Activated naive CD8-positive, alpha-beta T cell treated with anti-CD3 and anti-CD28 coated beads, Interleukin-2, amount 10 ng/mL, durations not matched to agents 7 days and 5 days (primary cell): ENCODE data around the gene TMEM132D. TPM values are rescaled to one million over a fixed set of nuclear protein-coding genes. Genes with fewer than 3 reads are reported as not detected.

Source experiments
- ATAC-seq: fragments of 150-1000 bp; cut with Tn5 transposase; one replicate; pipeline ENCODE4 v1.10.0; 2021; ENCODE audit warnings: low read depth, moderate library complexity
- POLR2A ChIA-PET: fragments of 350-600 bp; sonication (Branson Sonifier 250); formaldehyde crosslinking; loops from one replicate; lab custom pipeline; 2021; ENCODE audit warnings: antibody characterized with exemption; lab: Charles Lee
- DNase-seq: peaks from one replicate; pipeline ENCODE4 v3.0.0; 2021
- H3K27ac Mint-ChIP-seq: one replicate; pipeline ENCODE4 v1.8.0; 2022; ENCODE audit warnings: mild to moderate bottlenecking, mixed read lengths
- H3K27me3 Mint-ChIP-seq: one replicate; pipeline ENCODE4 v1.8.0; 2022; ENCODE audit warnings: mild to moderate bottlenecking, moderate library complexity, mixed read lengths
- H3K36me3 Mint-ChIP-seq: one replicate; pipeline ENCODE4 v1.8.0; 2021; ENCODE audit warnings: mild to moderate bottlenecking, mixed read lengths
- H3K4me1 Mint-ChIP-seq: one replicate; pipeline ENCODE4 v1.8.0; 2021; ENCODE audit warnings: mixed read lengths
- H3K4me3 Mint-ChIP-seq: one replicate; pipeline ENCODE4 v1.8.0; 2022; ENCODE audit warnings: mild to moderate bottlenecking, moderate library complexity, mixed read lengths
- H3K9me3 Mint-ChIP-seq: one replicate; pipeline ENCODE4 v1.8.0; 2021; ENCODE audit warnings: mixed read lengths
- total RNA-seq, 2 experiments: library from RNA; stranded (reverse); gene quantifications; one replicate each; pipeline ENCODE4 v1.2.3, GENCODE V29; 2021

TMEM132D gene
- total RNA-seq, 2 experiments from 2014 or later: not detected

GRCh38 chr12:129592449-129592848 lies 311.4 kb downstream of the TMEM132D start:
- Mint-ChIP-seq H3K27me3 (no peaks in the 10 kb centered on the region), H3K27ac (no peak overlapping the region), H3K4me1 (no peaks in the 10 kb centered on the region), H3K36me3 (no peaks in the 10 kb centered on the region), H3K9me3 (peaks cover 8% of the 10 kb centered on the region), H3K4me3 (no peak overlapping the region)
- DNase-seq (no peak), ATAC-seq (no peak)
- POLR2A ChIA-PET: no interaction called here

GRCh38 chr12:129589503-129589902 lies 314.3 kb downstream of the TMEM132D start:
- Mint-ChIP-seq H3K27ac (no peak overlapping the region), H3K4me3 (no peak overlapping the region), H3K36me3 (no peaks in the 10 kb centered on the region), H3K9me3 (peaks cover 12% of the 10 kb centered on the region), H3K27me3 (no peaks in the 10 kb centered on the region), H3K4me1 (no peaks in the 10 kb centered on the region)
- ATAC-seq: no peak
- no peak for DNase-seq
- POLR2A ChIA-PET: no interaction called here

GRCh38 chr12:129588142-129588541 lies 315.7 kb downstream of the TMEM132D start:
- no peaks in the 10 kb centered on the region for H3K27me3 Mint-ChIP-seq
- no peaks in the 10 kb centered on the region for H3K4me1 Mint-ChIP-seq
- no peaks in the 10 kb centered on the region for H3K36me3 Mint-ChIP-seq
- H3K27ac Mint-ChIP-seq: no peak overlapping the region
- POLR2A ChIA-PET: no interaction called here
- ATAC-seq (no peak), DNase-seq (no peak)
- peaks cover 12% of the 10 kb centered on the region for H3K9me3 Mint-ChIP-seq
- no peak overlapping the region for H3K4me3 Mint-ChIP-seq

GRCh38 chr12:129585296-129585695 lies 318.5 kb downstream of the TMEM132D start:
- ATAC-seq: no peak
- H3K27me3 Mint-ChIP-seq: no peaks in the 10 kb centered on the region
- no peaks in the 10 kb centered on the region for H3K36me3 Mint-ChIP-seq
- no peaks in the 10 kb centered on the region for H3K4me1 Mint-ChIP-seq
- H3K27ac Mint-ChIP-seq: no peak overlapping the region
- no peak for DNase-seq
- POLR2A ChIA-PET: no interaction called here
- H3K9me3 Mint-ChIP-seq: peaks cover 14% of the 10 kb centered on the region
- no peak overlapping the region for H3K4me3 Mint-ChIP-seq

- Mint-ChIP-seq H3K9me3 (peaks cover 4% of the 10 kb centered on the region), H3K4me1 (no peaks in the 10 kb centered on the region), H3K27ac (no peak overlapping the region), H3K36me3 (no peaks in the 10 kb centered on the region), H3K27me3 (no peaks in the 10 kb centered on the region), H3K4me3 (no peak overlapping the region)
- POLR2A ChIA-PET: no interaction called here
- DNase-seq: no peak
- no peak for ATAC-seq
Observed at GRCh38 chr12:129579879-129580278, 323.9 kb downstream of the TMEM132D start.

- DNase-seq (no peak), ATAC-seq (no peak)
- Mint-ChIP-seq H3K4me3 (no peak overlapping the region), H3K27ac (no peak overlapping the region), H3K9me3 (no peaks in the 10 kb centered on the region), H3K27me3 (no peaks in the 10 kb centered on the region), H3K36me3 (no peaks in the 10 kb centered on the region), H3K4me1 (no peaks in the 10 kb centered on the region)
- POLR2A ChIA-PET: no interaction called here
Observed at GRCh38 chr12:129571901-129572494, 331.8 kb downstream of the TMEM132D start.

GRCh38 chr12:129570796-129571400 lies 332.9 kb downstream of the TMEM132D start:
- Mint-ChIP-seq H3K4me3 (no peak overlapping the region), H3K4me1 (no peaks in the 10 kb centered on the region), H3K36me3 (no peaks in the 10 kb centered on the region), H3K9me3 (no peaks in the 10 kb centered on the region), H3K27ac (no peak overlapping the region), H3K27me3 (no peaks in the 10 kb centered on the region)
- DNase-seq (no peak), ATAC-seq (no peak)
- POLR2A ChIA-PET: no interaction called here

- no peaks in the 10 kb centered on the region for H3K27me3 Mint-ChIP-seq
- POLR2A ChIA-PET: no interaction called here
- H3K36me3 Mint-ChIP-seq: no peaks in the 10 kb centered on the region
- ATAC-seq: no peak
- H3K27ac Mint-ChIP-seq: no peak overlapping the region
- no peak for DNase-seq
- H3K4me1 Mint-ChIP-seq: peaks cover 3% of the 10 kb centered on the region
- H3K4me3 Mint-ChIP-seq: no peak overlapping the region
- H3K9me3 Mint-ChIP-seq: peaks cover 3% of the 10 kb centered on the region
Observed at GRCh38 chr12:129566800-129567199, 337.0 kb downstream of the TMEM132D start.

GRCh38 chr12:129564768-129565167 lies 339.1 kb downstream of the TMEM132D start:
- no peak for DNase-seq
- Mint-ChIP-seq H3K4me1 (peaks cover 3% of the 10 kb centered on the region), H3K27me3 (no peaks in the 10 kb centered on the region)

GRCh38 chr12:129563266-129563665 lies 340.6 kb downstream of the TMEM132D start:
- Mint-ChIP-seq H3K9me3 (peaks cover 3% of the 10 kb centered on the region), H3K36me3 (no peaks in the 10 kb centered on the region), H3K27ac (no peak overlapping the region), H3K27me3 (no peaks in the 10 kb centered on the region), H3K4me1 (peaks cover 3% of the 10 kb centered on the region), H3K4me3 (no peak overlapping the region)
- POLR2A ChIA-PET: no interaction called here
- no peak for ATAC-seq
- DNase-seq: no peak

More at GRCh38 chr12:129564768-129565167, 339.1 kb downstream of the TMEM132D start:
- POLR2A ChIA-PET: no interaction called here
- no peak overlapping the region for H3K27ac Mint-ChIP-seq
- peaks cover 3% of the 10 kb centered on the region for H3K9me3 Mint-ChIP-seq
- no peak overlapping the region for H3K4me3 Mint-ChIP-seq
- no peak for ATAC-seq
- no peaks in the 10 kb centered on the region for H3K36me3 Mint-ChIP-seq

- Mint-ChIP-seq H3K9me3 (peaks cover 5% of the 10 kb centered on the region), H3K4me1 (peaks cover 3% of the 10 kb centered on the region), H3K27ac (no peak overlapping the region), H3K27me3 (no peaks in the 10 kb centered on the region), H3K4me3 (no peak overlapping the region), H3K36me3 (no peaks in the 10 kb centered on the region)
- DNase-seq (no peak), ATAC-seq (no peak)
- POLR2A ChIA-PET: no interaction called here
Observed at GRCh38 chr12:129561304-129561703, 342.5 kb downstream of the TMEM132D start.

GRCh38 chr12:129559776-129560175 lies 344.0 kb downstream of the TMEM132D start:
- POLR2A ChIA-PET: no interaction called here
- ATAC-seq (no peak), DNase-seq (no peak)
- Mint-ChIP-seq H3K9me3 (peaks cover 5% of the 10 kb centered on the region), H3K27ac (no peak overlapping the region), H3K27me3 (no peaks in the 10 kb centered on the region), H3K4me3 (no peak overlapping the region), H3K4me1 (peaks cover 2% of the 10 kb centered on the region), H3K36me3 (no peaks in the 10 kb centered on the region)

- POLR2A ChIA-PET: no interaction called here
- DNase-seq (no peak), ATAC-seq (no peak)
- Mint-ChIP-seq H3K9me3 (peaks cover 4% of the 10 kb centered on the region), H3K27ac (no peak overlapping the region), H3K27me3 (no peaks in the 10 kb centered on the region), H3K36me3 (no peaks in the 10 kb centered on the region), H3K4me3 (no peak overlapping the region), H3K4me1 (no peaks in the 10 kb centered on the region)
Observed at GRCh38 chr12:129558036-129558435, 345.8 kb downstream of the TMEM132D start.

GRCh38 chr12:129556082-129556481 lies 347.7 kb downstream of the TMEM132D start:
- DNase-seq (no peak), ATAC-seq (no peak)
- H3K4me1 Mint-ChIP-seq: no peaks in the 10 kb centered on the region
- H3K27me3 Mint-ChIP-seq: no peaks in the 10 kb centered on the region
- peaks cover 4% of the 10 kb centered on the region for H3K9me3 Mint-ChIP-seq
- POLR2A ChIA-PET: no interaction called here
- H3K36me3 Mint-ChIP-seq: no peaks in the 10 kb centered on the region
- no peak overlapping the region for H3K4me3 Mint-ChIP-seq
- no peak overlapping the region for H3K27ac Mint-ChIP-seq
